Activated naive CD4-positive, alpha-beta T cell treated with anti-CD3 and anti-CD28 coated beads for 36 hours (primary cell): ENCODE measurements around the gene VSTM2L. TPM values are rescaled to one million over a fixed set of nuclear protein-coding genes. Genes with fewer than 3 reads are reported as not detected.

ENCODE experiments used
- CTCF ChIA-PET: fragments of 350-600 bp; sonication (Branson Sonifier 250); formaldehyde crosslinking; loops from one replicate; lab custom pipeline; 2021; ENCODE audit warnings: antibody characterized with exemption; lab: Charles Lee
- DNase-seq: peaks from one replicate; pipeline ENCODE4 v3.0.0-alpha.2; 2020
- H3K27ac Mint-ChIP-seq: one replicate; pipeline ENCODE4 v1.8.0; 2021; ENCODE audit warnings: mild to moderate bottlenecking, mixed read lengths
- H3K27me3 Mint-ChIP-seq: one replicate; pipeline ENCODE4 v1.8.0; 2021; ENCODE audit warnings: low read depth, mixed read lengths
- H3K36me3 Mint-ChIP-seq: one replicate; pipeline ENCODE4 v1.8.0; 2021; ENCODE audit warnings: low read depth, mixed read lengths
- H3K4me1 Mint-ChIP-seq: one replicate; pipeline ENCODE4 v1.8.0; 2021; ENCODE audit warnings: low read depth, mixed read lengths
- H3K4me3 Mint-ChIP-seq: one replicate; pipeline ENCODE4 v1.8.0; 2021; ENCODE audit warnings: mild to moderate bottlenecking, moderate library complexity, mixed read lengths
- H3K9me3 Mint-ChIP-seq: one replicate; pipeline ENCODE4 v1.8.0; 2021; ENCODE audit warnings: mixed read lengths
- intact Hi-C: fragments of 100-400 bp; cut with micrococcal nuclease; formaldehyde crosslinking; loops from one replicate; pipeline ENCODE4 v1.15.1; 2023
- total RNA-seq, 2 experiments: library from RNA; stranded (reverse); gene quantifications; one replicate each; pipeline ENCODE4 v1.2.3, GENCODE V29; 2021

The VSTM2L gene
- total RNA-seq, 2 experiments from 2014 or later, result not detected

- no peak overlapping the region for H3K27ac Mint-ChIP-seq
- no peak for DNase-seq
- H3K36me3 Mint-ChIP-seq, result no peaks in the 10 kb centered on the region
- no peak overlapping the region for H3K4me3 Mint-ChIP-seq
- intact Hi-C loops, result loop anchor here (5.0 kb wide), 1 partner anchor 83 kb away; no protein-coding TSS in a partner anchor
- peaks cover 9% of the 10 kb centered on the region for H3K27me3 Mint-ChIP-seq
- H3K4me1 Mint-ChIP-seq, result peaks cover 21% of the 10 kb centered on the region
- CTCF ChIA-PET, result interaction anchor here (0.6 to 1.0 kb wide), 2 partner anchors 12 to 113 kb away, joined by 3 read pairs; no protein-coding TSS in a partner anchor
- no peaks in the 10 kb centered on the region for H3K9me3 Mint-ChIP-seq
These were observed 16.6 kb downstream of the VSTM2L start for GRCh38 chr20:37919389-37920040.

- peak; percentile 20 for DNase-seq
- no peak overlapping the region for H3K4me3 Mint-ChIP-seq
- no peaks in the 10 kb centered on the region for H3K9me3 Mint-ChIP-seq
- H3K27me3 Mint-ChIP-seq, result peaks cover 9% of the 10 kb centered on the region
- no peak overlapping the region for H3K27ac Mint-ChIP-seq
- H3K36me3 Mint-ChIP-seq, result no peaks in the 10 kb centered on the region
- CTCF ChIA-PET, result interaction anchor here (0.6 to 1.0 kb wide), 2 partner anchors 13 to 112 kb away, joined by 3 read pairs; no protein-coding TSS in a partner anchor
- intact Hi-C loops, result loop anchor here (5.0 kb wide), 1 partner anchor 82 kb away; no protein-coding TSS in a partner anchor
- peaks cover 17% of the 10 kb centered on the region for H3K4me1 Mint-ChIP-seq
These were observed 17.3 kb downstream of the VSTM2L start for GRCh38 chr20:37920270-37920669.

DNA sequence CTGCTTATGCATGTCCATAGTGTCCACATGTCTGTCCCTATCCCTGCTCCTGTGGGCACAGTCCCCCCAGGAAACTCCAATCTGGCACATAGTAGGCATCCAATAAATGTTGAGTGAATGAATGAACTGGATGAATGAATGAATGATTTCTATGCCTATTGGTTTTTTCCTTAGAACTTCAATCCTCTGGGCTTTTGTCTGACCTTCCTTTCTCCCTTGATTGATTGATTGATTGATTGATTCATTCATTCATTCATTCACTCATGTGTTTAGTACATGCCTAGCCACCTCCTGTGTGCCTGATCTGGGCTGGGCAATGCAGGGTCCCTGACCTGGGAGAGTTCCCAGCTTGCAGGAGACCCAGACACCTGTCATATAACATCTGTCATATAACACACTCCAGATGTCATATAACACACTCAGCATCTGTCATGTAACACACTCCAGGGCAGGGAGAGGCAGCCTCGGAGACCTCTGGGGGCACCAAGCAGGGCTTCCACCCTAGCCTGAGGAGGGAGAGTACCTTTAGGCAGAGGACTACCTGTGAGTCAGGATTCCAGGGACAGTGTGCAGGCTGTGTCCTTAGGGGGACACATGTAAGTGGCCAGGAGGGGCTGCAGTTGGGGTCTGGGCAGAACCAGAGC lies 17.9 kb downstream of the VSTM2L start:
- DNase-seq, result no peak
- intact Hi-C loops, result loop anchor here (5.0 kb wide), 1 partner anchor 82 kb away; no protein-coding TSS in a partner anchor
- Mint-ChIP-seq H3K27ac (no peak overlapping the region), H3K4me1 (peaks cover 16% of the 10 kb centered on the region), H3K9me3 (no peaks in the 10 kb centered on the region), H3K4me3 (no peak overlapping the region), H3K36me3 (no peaks in the 10 kb centered on the region), H3K27me3 (peaks cover 7% of the 10 kb centered on the region)
- CTCF ChIA-PET, result interaction anchor here (1.0 kb wide), 1 partner anchor 14 kb away, joined by 3 read pairs; no protein-coding TSS in a partner anchor

DNA sequence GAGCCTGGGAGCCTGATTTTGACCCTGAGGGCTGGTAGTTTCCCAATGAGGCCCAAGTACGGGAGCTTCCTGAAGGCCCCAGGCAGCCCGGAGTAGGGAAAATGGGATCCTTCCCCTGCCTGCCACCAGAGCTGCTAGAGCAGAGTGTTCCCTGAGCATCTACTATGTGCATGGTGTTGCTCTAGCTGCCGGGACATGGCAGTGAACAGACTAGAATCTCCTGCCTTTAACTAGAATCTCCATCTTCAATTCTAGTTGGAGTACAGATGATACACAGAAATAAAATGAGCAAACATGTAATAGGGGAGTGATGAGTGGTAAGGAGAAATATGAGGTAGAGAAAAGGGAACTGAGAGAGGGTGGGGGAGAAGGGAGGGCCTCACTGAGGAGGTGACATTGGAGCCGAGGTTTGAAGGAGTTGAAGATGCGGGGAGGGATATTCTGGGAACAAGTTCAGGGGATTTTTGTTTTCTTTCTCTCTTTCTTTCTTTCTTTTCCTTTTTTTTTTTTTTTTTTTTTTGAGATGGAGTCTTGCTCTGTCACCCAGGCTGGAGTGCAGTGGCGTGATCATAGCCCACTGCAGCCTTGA lies 18.5 kb downstream of the VSTM2L start:
- H3K36me3 Mint-ChIP-seq, result no peaks in the 10 kb centered on the region
- intact Hi-C loops, result loop anchor here (5.0 kb wide), 1 partner anchor 81 kb away; no protein-coding TSS in a partner anchor
- no peak overlapping the region for H3K4me3 Mint-ChIP-seq
- H3K4me1 Mint-ChIP-seq, result peaks cover 11% of the 10 kb centered on the region
- CTCF ChIA-PET, result no interaction called here
- H3K9me3 Mint-ChIP-seq, result no peaks in the 10 kb centered on the region
- no peak overlapping the region for H3K27ac Mint-ChIP-seq
- DNase-seq, result no peak
- peaks cover 3% of the 10 kb centered on the region for H3K27me3 Mint-ChIP-seq

DNA sequence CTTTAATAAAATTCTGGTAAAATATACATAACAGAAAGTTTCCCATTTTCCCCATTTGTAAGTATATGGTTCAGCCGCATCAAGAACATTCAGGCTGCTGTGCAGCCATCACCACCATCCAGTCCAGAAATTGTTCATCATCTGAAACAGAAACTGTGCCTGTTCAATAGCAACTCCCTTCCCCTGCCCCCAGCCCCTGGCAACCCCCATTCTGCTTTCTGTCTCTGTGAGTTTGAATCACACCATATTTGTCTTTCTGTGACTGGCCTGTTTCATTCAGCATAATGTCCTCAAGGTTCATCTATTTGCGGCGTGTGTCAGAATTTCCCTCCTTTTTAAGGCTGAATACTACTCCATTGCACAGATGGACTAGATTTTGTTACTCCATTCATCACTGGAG lies 19.1 kb downstream of the VSTM2L start:
- Mint-ChIP-seq H3K4me1 (peaks cover 11% of the 10 kb centered on the region), H3K27ac (no peak overlapping the region), H3K27me3 (no peaks in the 10 kb centered on the region), H3K36me3 (no peaks in the 10 kb centered on the region), H3K4me3 (no peak overlapping the region), H3K9me3 (no peaks in the 10 kb centered on the region)
- intact Hi-C loops, result loop anchor here (5.0 kb wide), 1 partner anchor 80 kb away; no protein-coding TSS in a partner anchor
- CTCF ChIA-PET, result no interaction called here
- peak; percentile 67 for DNase-seq

DNA sequence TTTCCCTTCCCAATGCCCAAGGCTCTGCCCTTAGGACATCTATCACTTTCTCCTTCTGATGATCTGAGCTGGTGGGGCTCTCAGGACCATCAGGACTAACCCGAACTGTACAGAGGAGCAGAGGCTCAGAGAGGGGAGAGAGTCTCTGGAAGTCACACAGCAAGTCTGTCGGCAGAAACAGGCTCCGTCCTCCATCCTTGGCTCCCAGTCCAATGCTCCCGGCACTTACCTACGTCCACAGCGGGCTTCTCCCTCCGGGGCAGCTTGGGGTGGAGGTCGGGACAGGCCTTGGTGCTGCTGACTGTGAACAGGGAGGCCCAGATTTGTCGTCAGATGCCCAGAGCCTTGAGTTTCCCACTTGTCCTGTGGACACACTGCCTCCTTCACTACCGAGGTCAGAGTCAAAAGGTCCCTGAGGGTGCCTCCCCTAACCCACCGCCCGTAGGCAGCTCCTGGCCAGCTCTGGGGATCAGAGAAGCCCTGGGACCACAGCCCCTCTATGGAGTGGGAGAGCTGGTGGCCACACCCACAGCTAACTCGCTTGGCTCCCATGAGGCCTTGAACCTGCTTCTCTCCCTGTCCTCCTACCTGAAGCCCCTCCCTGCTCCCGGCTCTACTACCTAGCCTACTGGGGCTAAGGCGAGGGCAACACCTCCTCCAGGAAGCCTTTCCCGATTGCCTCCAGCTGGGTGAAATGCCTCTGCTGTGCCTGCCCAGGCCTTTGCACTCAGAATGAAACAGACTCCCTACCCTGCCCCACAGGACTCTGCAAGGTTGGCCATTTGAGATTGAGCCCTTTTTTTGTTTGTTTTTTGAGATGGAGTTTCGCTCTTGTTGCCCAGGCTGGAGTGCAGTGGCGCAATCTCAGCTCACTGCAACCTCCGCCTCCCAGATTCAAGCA lies 22.6 kb downstream of the VSTM2L start:
- H3K4me1 Mint-ChIP-seq, result peaks cover 11% of the 10 kb centered on the region
- H3K4me3 Mint-ChIP-seq, result no peak overlapping the region
- H3K9me3 Mint-ChIP-seq, result no peaks in the 10 kb centered on the region
- H3K27me3 Mint-ChIP-seq, result peaks cover 8% of the 10 kb centered on the region
- no peak overlapping the region for H3K27ac Mint-ChIP-seq
- H3K36me3 Mint-ChIP-seq, result no peaks in the 10 kb centered on the region
- CTCF ChIA-PET, result no interaction called here
- intact Hi-C loops, result no loop called here
- no peak for DNase-seq

- no peaks in the 10 kb centered on the region for H3K9me3 Mint-ChIP-seq
- CTCF ChIA-PET, result no interaction called here
- no peaks in the 10 kb centered on the region for H3K36me3 Mint-ChIP-seq
- intact Hi-C loops, result no loop called here
- peaks cover 8% of the 10 kb centered on the region for H3K27me3 Mint-ChIP-seq
- peaks cover 8% of the 10 kb centered on the region for H3K4me1 Mint-ChIP-seq
- no peak overlapping the region for H3K27ac Mint-ChIP-seq
- DNase-seq, result no peak
- no peak overlapping the region for H3K4me3 Mint-ChIP-seq
These were observed 23.7 kb downstream of the VSTM2L start for GRCh38 chr20:37926612-37927011.

DNA sequence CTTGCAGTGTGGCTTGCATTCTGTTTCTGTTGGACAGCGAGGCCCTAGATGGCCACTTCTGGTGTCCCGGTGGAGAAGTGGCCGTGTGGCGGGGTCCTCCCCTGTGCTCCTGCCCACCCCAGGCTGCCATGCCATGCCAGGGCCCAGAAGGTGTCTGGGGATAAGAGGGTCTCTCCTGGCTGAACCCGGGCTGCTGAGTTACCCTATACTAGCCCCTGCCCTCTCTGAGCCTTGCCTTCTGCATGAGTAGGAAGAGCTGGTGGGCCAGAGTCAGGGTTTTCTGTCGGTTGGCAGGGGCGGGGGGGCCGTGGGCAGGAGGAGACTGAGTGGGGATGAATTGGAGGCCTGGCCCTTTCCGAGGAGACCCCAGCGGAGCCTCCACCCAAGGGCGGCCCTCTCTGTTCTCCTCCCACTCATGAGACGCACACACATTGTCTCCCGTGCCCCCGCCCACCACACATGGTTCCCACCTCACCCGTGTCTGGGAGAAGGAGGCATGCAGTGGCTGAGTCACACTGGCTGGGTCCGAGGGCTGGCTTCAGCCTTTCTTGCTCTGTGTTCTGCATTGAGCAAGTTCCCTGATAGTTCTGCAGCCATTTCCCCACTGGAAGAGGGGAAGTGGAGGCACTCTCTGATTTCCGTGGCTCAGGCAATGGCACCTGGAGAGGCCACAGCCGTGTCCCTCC lies 24.6 kb downstream of the VSTM2L start:
- CTCF ChIA-PET, result no interaction called here
- intact Hi-C loops, result no loop called here

GRCh38 chr20:37928996-37929682 lies 26.2 kb downstream of the VSTM2L start:
- Mint-ChIP-seq H3K4me1 (no peaks in the 10 kb centered on the region), H3K4me3 (no peak overlapping the region), H3K27ac (no peak overlapping the region), H3K36me3 (no peaks in the 10 kb centered on the region), H3K27me3 (peaks cover 8% of the 10 kb centered on the region), H3K9me3 (no peaks in the 10 kb centered on the region)
- no peak for DNase-seq
- intact Hi-C loops, result no loop called here
- CTCF ChIA-PET, result no interaction called here

More for the DNA sequence above, 24.6 kb downstream of the VSTM2L start:
- no peaks in the 10 kb centered on the region for H3K36me3 Mint-ChIP-seq
- no peak for DNase-seq
- H3K4me1 Mint-ChIP-seq, result peaks cover under 1% of the 10 kb centered on the region
- H3K9me3 Mint-ChIP-seq, result no peaks in the 10 kb centered on the region
- H3K27me3 Mint-ChIP-seq, result peaks cover 8% of the 10 kb centered on the region
- H3K4me3 Mint-ChIP-seq, result no peak overlapping the region
- no peak overlapping the region for H3K27ac Mint-ChIP-seq

DNA sequence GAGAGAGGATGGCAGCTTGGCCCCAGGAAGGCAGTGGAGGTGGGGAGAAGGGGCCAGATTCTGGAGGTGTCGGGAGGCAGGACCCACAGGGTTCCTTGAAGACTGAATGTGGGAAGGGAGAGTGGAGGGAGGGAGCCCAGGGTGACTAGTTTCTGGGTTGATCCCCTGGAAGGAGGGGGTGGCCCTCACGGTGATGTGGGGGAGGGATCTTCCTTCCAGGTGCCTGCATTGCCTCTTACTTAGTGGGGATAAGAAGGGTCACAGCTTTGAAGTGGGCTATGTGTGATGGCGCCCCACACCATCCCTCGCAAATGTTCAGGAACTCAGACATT lies 26.7 kb downstream of the VSTM2L start:
- H3K9me3 Mint-ChIP-seq, result no peaks in the 10 kb centered on the region
- no peak for DNase-seq
- intact Hi-C loops, result no loop called here
- CTCF ChIA-PET, result no interaction called here
- no peak overlapping the region for H3K4me3 Mint-ChIP-seq
- no peaks in the 10 kb centered on the region for H3K4me1 Mint-ChIP-seq
- peaks cover 8% of the 10 kb centered on the region for H3K27me3 Mint-ChIP-seq
- H3K27ac Mint-ChIP-seq, result no peak overlapping the region
- H3K36me3 Mint-ChIP-seq, result no peaks in the 10 kb centered on the region
